AG04450 (cell line): ENCODE data around the gene KIAA1549. TPM values are rescaled to one million over a fixed set of nuclear protein-coding genes. Genes with fewer than 3 reads are reported as not detected.

Source experiments
- CTCF ChIA-PET: fragments of 300-600, 350-600 bp; formaldehyde crosslinking; extraction: SDS; loops from one replicate; lab custom pipeline; 2022; ENCODE audit warnings: antibody characterized with exemption, inconsistent platforms; lab: Charles Lee
- POLR2A ChIA-PET: fragments of 350-600 bp; formaldehyde crosslinking; extraction: SDS; loops from one replicate; lab custom pipeline; 2021; ENCODE audit warnings: antibody characterized with exemption, inconsistent platforms; lab: Yijun Ruan, JAX
- DNase-seq: peaks from one replicate; pipeline ENCODE4 v3.0.0-alpha.2; 2011; ENCODE audit warnings: low read depth, low spot score
- H3K27ac ChIP-seq: one replicate; pipeline ENCODE4 v1.5.1; 2012; ENCODE audit warnings: low read depth, low read length, control low read depth
- H3K27me3 ChIP-seq: one replicate; pipeline ENCODE4 v1.6.0; 2012; ENCODE audit warnings: low read length; ENCODE audit not compliant: control insufficient read depth, insufficient read depth
- H3K4me3 ChIP-seq: 2 replicates; pipeline ENCODE4 v1.5.1; 2011; ENCODE audit warnings: mild to moderate bottlenecking, low read depth, low read length, control low read depth
- H3K9me3 ChIP-seq: 2 replicates; pipeline ENCODE4 v1.5.1; 2012; ENCODE audit warnings: low read length; ENCODE audit not compliant: control insufficient read depth, insufficient read depth
- CTCF ChIP-seq: IDR thresholded peaks from 2 replicates; pipeline ENCODE4 v1.5.1; 2011; ENCODE audit warnings: low read depth, low read length, control low read depth, inconsistent platforms
- polyA plus RNA-seq: library from polyadenylated mRNA; depleted of rRNA; stranded (reverse); fragments of >200 nt; gene quantifications from 2 replicates; pipeline ENCODE4 v1.2.3, GENCODE V29; 2011

KIAA1549 gene
- polyA plus RNA-seq, 1 experiment: 2.9 TPM

GRCh38 chr7:138919911-138920310, 61.3 kb downstream of the KIAA1549 start:
- Histone ChIP-seq H3K4me3 (no peak overlapping the region), H3K9me3 (0 out of 2 replicates have a peak, but pooled peaks cover 2% of the 10 kb centered on the region), H3K27ac (peak overlapping the region; percentile 11), H3K27me3 (no peaks in the 10 kb centered on the region)
- CTCF ChIA-PET: interaction anchor here (0.5 to 2.2 kb wide), 3 partner anchors 33 to 62 kb away, joined by 3 to 15 read pairs (median 3); no protein-coding TSS in a partner anchor
- DNase-seq: no peak
- POLR2A ChIA-PET: interaction anchor here (0.5 kb wide), 1 partner anchor 93 kb away, joined by 3 read pairs; no protein-coding TSS in a partner anchor
- TF ChIP-seq CTCF: no peak

DNA sequence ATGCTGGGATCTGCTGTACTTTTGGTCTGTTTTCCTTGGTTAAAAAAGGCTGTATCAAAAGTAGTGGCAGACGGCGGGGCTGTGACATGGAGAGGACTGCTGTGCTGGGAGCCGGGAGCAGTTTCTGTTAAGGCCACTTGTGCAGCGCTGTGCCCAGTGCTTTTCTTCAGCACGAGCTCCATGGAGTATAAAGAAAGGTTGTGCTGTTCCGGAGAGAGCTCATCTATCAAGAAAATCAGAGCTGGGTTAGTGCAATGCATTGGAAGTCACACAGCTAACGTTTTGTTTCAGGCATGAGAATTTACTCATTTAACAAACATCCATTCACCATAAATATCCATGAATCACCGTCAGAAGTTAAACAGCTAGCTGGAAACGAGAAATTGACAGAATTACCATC, 62.0 kb downstream of the KIAA1549 start:
- ChIA-PET POLR2A (no interaction called here), CTCF (interaction anchor here (0.9 to 2.2 kb wide), 2 partner anchors 33 to 155 kb away, joined by 3 to 15 read pairs; no protein-coding TSS in a partner anchor)
- Histone ChIP-seq H3K27me3 (no peaks in the 10 kb centered on the region), H3K27ac (peak overlapping the region; percentile 35), H3K4me3 (no peak overlapping the region), H3K9me3 (0 out of 2 replicates have a peak, but pooled peaks cover 2% of the 10 kb centered on the region)
- TF ChIP-seq CTCF: no peak
- DNase-seq: no peak

DNA sequence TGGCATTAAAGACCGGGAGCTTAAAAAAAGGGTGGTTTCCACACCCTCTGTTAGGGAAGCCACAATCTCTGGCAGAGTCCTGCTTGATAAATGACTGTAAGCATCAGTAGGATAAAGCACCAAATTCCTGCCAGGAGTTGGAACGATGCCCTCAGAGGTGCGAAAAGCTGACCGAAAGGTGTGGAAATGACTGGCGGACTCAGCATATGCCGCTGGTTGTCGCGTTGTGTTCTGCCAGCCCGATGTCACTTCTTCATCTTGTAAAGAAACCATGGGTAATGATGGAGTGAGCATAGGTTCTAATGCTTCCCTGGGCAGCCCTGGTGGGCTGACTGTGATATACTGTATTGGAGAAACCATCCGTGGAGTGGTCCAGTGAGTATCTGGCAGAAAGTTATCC, 62.4 kb downstream of the KIAA1549 start:
- no peak for DNase-seq
- Histone ChIP-seq H3K27me3 (no peaks in the 10 kb centered on the region), H3K27ac (peak overlapping the region; percentile 35), H3K9me3 (0 out of 2 replicates have a peak, but pooled peaks cover 2% of the 10 kb centered on the region), H3K4me3 (no peak overlapping the region)
- ChIA-PET POLR2A (no interaction called here), CTCF (interaction anchor here (0.9 to 2.2 kb wide), 2 partner anchors 32 to 156 kb away, joined by 3 to 15 read pairs; no protein-coding TSS in a partner anchor)
- TF ChIP-seq CTCF: no peak

DNA sequence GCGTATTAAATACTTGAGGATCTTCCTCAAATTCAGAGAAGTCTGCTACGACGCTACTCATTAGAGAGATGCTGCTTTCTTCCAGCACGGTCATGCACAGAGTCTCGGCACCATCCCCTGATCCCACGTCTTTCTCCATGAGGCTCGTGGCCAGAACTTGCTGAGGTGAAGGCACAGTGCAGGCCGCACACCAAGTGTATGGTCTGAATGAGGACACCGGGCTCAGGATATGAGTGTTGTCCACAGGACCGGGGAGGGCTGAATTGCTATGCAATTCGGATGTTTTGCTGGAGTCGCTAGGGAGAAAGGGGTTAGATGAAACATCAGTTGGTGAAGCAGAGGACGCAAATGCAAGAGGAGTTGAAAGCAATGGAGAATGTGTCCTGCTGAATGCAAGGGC, 63.0 kb downstream of the KIAA1549 start:
- POLR2A ChIA-PET: no interaction called here
- Histone ChIP-seq H3K27me3 (no peaks in the 10 kb centered on the region), H3K4me3 (no peak overlapping the region), H3K27ac (no peak overlapping the region), H3K9me3 (0 out of 2 replicates have a peak, but pooled peaks cover 2% of the 10 kb centered on the region)
- no peak for DNase-seq
- CTCF ChIA-PET: interaction anchor here (1.0 to 2.2 kb wide), 2 partner anchors 31 to 179 kb away, joined by 3 to 15 read pairs; no protein-coding TSS in a partner anchor
- no peak for TF ChIP-seq CTCF

GRCh38 chr7:138917771-138918170, 63.4 kb downstream of the KIAA1549 start:
- Histone ChIP-seq H3K4me3 (no peak overlapping the region), H3K27ac (no peak overlapping the region), H3K9me3 (peaks cover 2% of the 10 kb centered on the region; the same call in 1 of the 2 replicates), H3K27me3 (no peaks in the 10 kb centered on the region)
- no peak for TF ChIP-seq CTCF
- ChIA-PET POLR2A (no interaction called here), CTCF (interaction anchor here (1.0 to 1.7 kb wide), 2 partner anchors 31 to 179 kb away, joined by 3 to 5 read pairs; no protein-coding TSS in a partner anchor)
- no peak for DNase-seq
